SH-SY5Y (cell line): Measurements from ENCODE around the gene DDR2.

Experiments used
- GATA2 ChIP-seq: IDR thresholded peaks from 2 replicates; pipeline ENCODE4 v1.6.1; 2011; ENCODE audit warnings: mild to moderate bottlenecking, low read depth, low read length
- GATA3 ChIP-seq: IDR thresholded peaks from 2 replicates; pipeline ENCODE4 v1.6.1; 2011; ENCODE audit warnings: low read depth, mild to moderate bottlenecking, low read length, moderate library complexity

- TF ChIP-seq GATA3 (no peak), GATA2 (no peak)
Measured at GRCh38 chr1:162696286-162696862, 64.1 kb downstream of the DDR2 start.
